Heart right ventricle (tissue), 16 donors: Measurements from ENCODE around the gene APLNR. TPM values are rescaled to one million over a fixed set of nuclear protein-coding genes. Genes with fewer than 3 reads are reported as not detected.
A peak's percentile ranks its signal among the peaks of the same experiment; 100 is the strongest.

Experiments
- ATAC-seq, 8 donors: fragments of 200-7000 bp; cut with Tn5 transposase; one replicate each; pipeline ENCODE4 v1.9.1; 2020; ENCODE audit warnings: mild to moderate bottlenecking in 8 of 8, moderate library complexity in 8 of 8, moderate number of reproducible peaks in 1 of 8
- DNase-seq, 2 donors: peaks; one replicate each; pipeline ENCODE4 v3.0.0-alpha.2; 2020
- H3K27ac ChIP-seq, 10 donors: fragments of 200-600 bp; sonication (generic) in 2 of 10; one replicate each; pipeline versions ENCODE4 v1.5.0 to v1.8.0; 2020 to 2022; ENCODE audit warnings: mild to moderate bottlenecking in 3 of 10
- H3K27me3 ChIP-seq, 7 donors: fragments of 200-600 bp; one replicate each; pipeline ENCODE4 v1.8.0; 2021 to 2022; ENCODE audit warnings: mild to moderate bottlenecking in 2 of 7
- H3K36me3 ChIP-seq, 9 donors: fragments of 200-600 bp; sonication (generic) in 1 of 9; one replicate each; pipeline versions ENCODE4 v1.5.0 to v1.8.0; 2020 to 2022; ENCODE audit warnings: mild to moderate bottlenecking in 2 of 9
- H3K4me1 ChIP-seq, 9 donors: fragments of 200-600 bp; sonication (generic) in 1 of 9; one replicate each; pipeline versions ENCODE4 v1.5.0 to v1.8.0; 2020 to 2022; ENCODE audit warnings: mild to moderate bottlenecking in 4 of 9
- H3K4me3 ChIP-seq, 10 donors: fragments of 200-600 bp; sonication (generic) in 2 of 10; one replicate each; pipeline versions ENCODE4 v1.5.0 to v1.8.0; 2020 to 2022; ENCODE audit warnings: mild to moderate bottlenecking in 7 of 10, moderate library complexity in 2 of 10
- H3K9me3 ChIP-seq, 11 donors: fragments of 200-600 bp in 10 of 11; sonication (generic) in 2 of 11; one replicate each; pipeline versions ENCODE4 v1.5.0 to v1.8.0; 2013 to 2022; ENCODE audit warnings: mild to moderate bottlenecking in 2 of 11, control low read depth in 1 of 11, moderate library complexity in 1 of 11
- CTCF ChIP-seq, 9 donors: fragments of 200-600 bp; sonication (generic) in 2 of 9; IDR thresholded peaks; one replicate each; pipeline versions ENCODE4 v1.5.0 to v1.8.0; 2021 to 2022; ENCODE audit warnings: antibody characterized with exemption in 9 of 9, mild to moderate bottlenecking in 5 of 9, moderate library complexity in 1 of 9
- WGBS, 2 donors: extraction: QIAGEN DNeasy Blood & Tissue Kit; methylation state at CpG; one replicate each; pipeline ENCODE4 v1.1.7; 2013; ENCODE audit warnings: inconsistent platforms in 1 of 2; 5-methylcytosine and 5-hydroxymethylcytosine counted together
- intact Hi-C, 10 donors: fragments of 100-400 bp; cut with DNase I; formaldehyde crosslinking; loops; one replicate each; pipeline versions ENCODE4 v1.11.1 to v1.14.2; 2022
- polyA plus RNA-seq, 2 donors: library from polyadenylated mRNA; stranded (reverse); fragments of 200-250 nt; gene quantifications; one replicate each; pipeline ENCODE4 v1.2.3, GENCODE V29; 2013
- total RNA-seq, 10 donors: library from RNA; stranded (reverse); fragmentation: NEBNext Ultra II Directional in 3 of 10; extraction: Animal tissue kit (Norgen Biotek cat#: 25700) in 3 of 10; gene quantifications; one replicate each; pipeline versions ENCODE4 v1.2.1 to v1.2.4, GENCODE V29; 2021 to 2023
- donor health status: Arrhythmogenic right ventricular cardiomyopathy.
- donor health status: ischemic (EF 13 %, LVEDD 7.1; RV severe dilation, severe dysfunction).
- donor health status: healthy with polysubstance abuse.
- donor health status: DM: no; HTN: yes; CAD: no.
- donor health status: DM: no; HTN: no; CAD: no.
- donor health status: ischemic (EF 25% LVEDD 6.9; RV normal size, moderate dysfunction).
- donor health status: ischemic (EF 25% LVEDD 5.7; RV mildly dilated, moderate dysfunction).
- donor health status: healthy.
- donor health status: DM: yes; HTN: yes; CAD: no.
- donor health status: Ischemic cardiomyopathy.
- donor health status: ischemic (EF 35%, LVEDD 5.7; RV mildly dilated, moderate dysfunction).
- donor health status: nonischemic (EF 11% LVEDD 7.7; RV severe dilation, severe dysfunction).
- donor health status: DM: yes; HTN: yes; CAD: no.
- donor health status: PGD.
- donor health status: ischemic (EF 29% LVEDD 5.4; RV normal size, mild dysfunction).
- donor health status: nonischemic (EF 23%, LVEDD 6.1; RV moderate dilation, normal function).

APLNR gene
- total and polyA plus RNA-seq, 12 donors: 2.0 to 39.3 (median 11.8) TPM

GRCh38 chr11:57203882-57204480 is 33.1 kb downstream of the APLNR start:
- ATAC-seq: peak in 2 of 8 donors; percentile 6 to 11
- Histone ChIP-seq H3K27me3 (no peaks in the 10 kb centered on the region), H3K27ac (peak overlapping the region in 8 of 10 donors; percentile 20 to 83 (median 54)), H3K4me1 (peaks cover 24 to 86% (median 56%) of the 10 kb centered on the region in 9 donors), H3K36me3 (no peaks in the 10 kb centered on the region), H3K4me3 (no peak overlapping the region), H3K9me3 (no peaks in the 10 kb centered on the region)
- no peak for DNase-seq
- intact Hi-C loops: loop anchor here in 5 of 10 donors (5.0 kb wide), 3 partner anchors 33 to 43 kb away; partner anchors contain the start of gene APLNR (in 1 of the 5)
- 61 to 65% methylated on average over 7 of the region's 7 CpGs for WGBS, 2 donors
- no peak for TF ChIP-seq CTCF (IDR thresholded peaks at IDR 0.05)

- DNase-seq: peak; percentile 68 to 90
- H3K27ac ChIP-seq: peak overlapping the region in 9 of 10 donors; percentile 23 to 83 (median 67)
- H3K4me1 ChIP-seq: peaks cover 24 to 85% (median 56%) of the 10 kb centered on the region in 9 donors
- no peaks in the 10 kb centered on the region for H3K36me3 ChIP-seq
- ATAC-seq: peak; percentile 73 to 85 (median 83)
- H3K9me3 ChIP-seq: no peaks in the 10 kb centered on the region
- WGBS, 2 donors: 13 to 21% methylated on average over 3 of the region's 3 CpGs
- no peaks in the 10 kb centered on the region for H3K27me3 ChIP-seq
- no peak overlapping the region for H3K4me3 ChIP-seq
- TF ChIP-seq CTCF (IDR thresholded peaks at IDR 0.05): no peak
- intact Hi-C loops: loop anchor here in 5 of 10 donors (5.0 kb wide), 3 partner anchors 34 to 44 kb away; partner anchors contain the start of gene APLNR (in 1 of the 5)
These were observed 33.7 kb downstream of the APLNR start for GRCh38 chr11:57203359-57203758.

DNA sequence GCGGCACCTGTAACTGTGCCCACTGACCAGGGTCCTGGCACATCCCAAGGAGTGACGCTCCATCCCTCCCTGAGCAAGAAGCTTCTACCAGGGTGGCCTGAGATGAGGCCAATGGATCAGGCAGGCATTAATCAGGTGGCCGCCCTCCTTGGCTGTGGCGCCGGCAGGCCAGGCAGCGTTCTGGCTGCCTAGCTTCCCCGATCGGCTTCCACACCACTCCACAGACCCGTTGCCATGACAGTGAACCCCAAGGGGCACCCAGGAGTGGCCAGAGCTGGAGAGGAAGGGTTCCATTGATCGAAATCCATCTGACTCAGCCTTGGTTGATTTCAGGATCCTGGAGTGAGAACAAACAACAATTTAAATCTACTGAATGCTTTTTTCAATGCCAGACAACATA is 34.8 kb downstream of the APLNR start:
- Histone ChIP-seq H3K27ac (peak overlapping the region; percentile 23 to 83 (median 57)), H3K27me3 (no peaks in the 10 kb centered on the region), H3K4me3 (no peak overlapping the region), H3K36me3 (no peaks in the 10 kb centered on the region), H3K9me3 (no peaks in the 10 kb centered on the region), H3K4me1 (peaks cover 24 to 90% (median 53%) of the 10 kb centered on the region in 9 donors)
- ATAC-seq: peak in 5 of 8 donors; percentile 8 to 46 (median 14)
- intact Hi-C loops: loop anchor here in 5 of 10 donors (5.0 kb wide), 3 partner anchors 35 to 45 kb away; partner anchors contain the start of gene APLNR (in 1 of the 5)
- 61 to 74% methylated on average over 10 of the region's 10 CpGs for WGBS, 2 donors
- TF ChIP-seq CTCF (IDR thresholded peaks at IDR 0.05): no peak
- DNase-seq: peak in 1 of 2 donors; percentile 61

- intact Hi-C loops: loop anchor here in 5 of 10 donors (5.0 kb wide), 3 partner anchors 36 to 46 kb away; partner anchors contain the start of gene APLNR (in 1 of the 5)
- Histone ChIP-seq H3K4me1 (peaks cover 24 to 93% (median 64%) of the 10 kb centered on the region in 9 donors), H3K27ac (peak overlapping the region; percentile 3 to 83 (median 64)), H3K27me3 (no peaks in the 10 kb centered on the region), H3K4me3 (no peak overlapping the region), H3K36me3 (no peaks in the 10 kb centered on the region), H3K9me3 (no peaks in the 10 kb centered on the region)
- TF ChIP-seq CTCF (IDR thresholded peaks at IDR 0.05): no peak
- peak in 7 of 8 donors; percentile 19 to 46 (median 35) for ATAC-seq
- DNase-seq: peak; percentile 70 to 71
- 37 to 50% methylated on average over 7 of the region's 7 CpGs for WGBS, 2 donors
These were observed 36.1 kb downstream of the APLNR start for GRCh38 chr11:57200917-57201316.
